IPS-15b (cell line): ENCODE data around the gene MT1H.

Experiments
- H3K27me3 ChIP-seq: one replicate; pipeline ENCODE4 v1.6.1; 2013; ENCODE audit warnings: low read length; ENCODE audit not compliant: control insufficient read depth, insufficient read depth
- H3K36me3 ChIP-seq: one replicate; pipeline ENCODE4 v1.6.1; 2013; ENCODE audit warnings: low read length; ENCODE audit not compliant: control insufficient read depth, insufficient read depth
- H3K4me1 ChIP-seq: one replicate; pipeline ENCODE4 v1.6.1; 2013; ENCODE audit warnings: mild to moderate bottlenecking, low read length; ENCODE audit not compliant: control insufficient read depth, insufficient read depth
- H3K4me3 ChIP-seq: one replicate; pipeline ENCODE4 v1.5.1; 2013; ENCODE audit warnings: low read depth, low read length
- H3K9ac ChIP-seq: one replicate; pipeline ENCODE4 v1.6.1; 2013; ENCODE audit warnings: low read depth, mild to moderate bottlenecking, low read length
- H3K9me3 ChIP-seq: one replicate; pipeline ENCODE4 v1.6.1; 2013; ENCODE audit warnings: mild to moderate bottlenecking, low read length; ENCODE audit not compliant: control insufficient read depth, insufficient read depth

MT1H gene

GRCh38 chr16:56639045-56639444 is 30.6 kb upstream of the MT1H start:
- Histone ChIP-seq H3K27me3 (peaks cover 100% of the 10 kb centered on the region), H3K9ac (no peak overlapping the region), H3K9me3 (no peaks in the 10 kb centered on the region), H3K36me3 (no peaks in the 10 kb centered on the region), H3K4me3 (peak overlapping the region; percentile 49), H3K4me1 (peaks cover 6% of the 10 kb centered on the region)

- Histone ChIP-seq H3K4me3 (no peak overlapping the region), H3K36me3 (no peaks in the 10 kb centered on the region), H3K27me3 (peaks cover 100% of the 10 kb centered on the region), H3K4me1 (peaks cover 6% of the 10 kb centered on the region), H3K9me3 (no peaks in the 10 kb centered on the region), H3K9ac (no peak overlapping the region)
Measured at GRCh38 chr16:56640076-56640475, 29.5 kb upstream of the MT1H start.

- H3K27me3 ChIP-seq, result peaks cover 100% of the 10 kb centered on the region
- no peak overlapping the region for H3K9ac ChIP-seq
- H3K36me3 ChIP-seq, result no peaks in the 10 kb centered on the region
- no peak overlapping the region for H3K4me3 ChIP-seq
- peaks cover 6% of the 10 kb centered on the region for H3K4me1 ChIP-seq
- no peaks in the 10 kb centered on the region for H3K9me3 ChIP-seq
Measured at GRCh38 chr16:56641166-56641565, 28.4 kb upstream of the MT1H start.

GRCh38 chr16:56643080-56643778 is 26.4 kb upstream of the MT1H start:
- Histone ChIP-seq H3K27me3 (peaks cover 100% of the 10 kb centered on the region), H3K4me3 (peak overlapping the region; percentile 54), H3K4me1 (peaks cover 6% of the 10 kb centered on the region), H3K9ac (peak overlapping the region; percentile 32), H3K9me3 (no peaks in the 10 kb centered on the region), H3K36me3 (no peaks in the 10 kb centered on the region)

- H3K4me3 ChIP-seq, result peak overlapping the region; percentile 54
- H3K4me1 ChIP-seq, result peaks cover 3% of the 10 kb centered on the region
- H3K9ac ChIP-seq, result no peak overlapping the region
- peaks cover 100% of the 10 kb centered on the region for H3K27me3 ChIP-seq
- no peaks in the 10 kb centered on the region for H3K36me3 ChIP-seq
- H3K9me3 ChIP-seq, result no peaks in the 10 kb centered on the region
Measured at GRCh38 chr16:56643833-56644232, 25.8 kb upstream of the MT1H start.

GRCh38 chr16:56645311-56645710 is 24.3 kb upstream of the MT1H start:
- Histone ChIP-seq H3K4me3 (no peak overlapping the region), H3K9me3 (no peaks in the 10 kb centered on the region), H3K36me3 (no peaks in the 10 kb centered on the region), H3K9ac (no peak overlapping the region), H3K27me3 (peaks cover 100% of the 10 kb centered on the region), H3K4me1 (peaks cover 3% of the 10 kb centered on the region)

- peaks cover 3% of the 10 kb centered on the region for H3K4me1 ChIP-seq
- H3K9ac ChIP-seq, result no peak overlapping the region
- H3K36me3 ChIP-seq, result no peaks in the 10 kb centered on the region
- H3K4me3 ChIP-seq, result no peak overlapping the region
- no peaks in the 10 kb centered on the region for H3K9me3 ChIP-seq
- H3K27me3 ChIP-seq, result peaks cover 99% of the 10 kb centered on the region
Measured at GRCh38 chr16:56645838-56646237, 23.8 kb upstream of the MT1H start.

- H3K4me3 ChIP-seq, result peak overlapping the region; percentile 22
- no peaks in the 10 kb centered on the region for H3K9me3 ChIP-seq
- H3K36me3 ChIP-seq, result no peaks in the 10 kb centered on the region
- H3K9ac ChIP-seq, result no peak overlapping the region
- peaks cover 3% of the 10 kb centered on the region for H3K4me1 ChIP-seq
- H3K27me3 ChIP-seq, result peaks cover 98% of the 10 kb centered on the region
Measured at GRCh38 chr16:56647641-56648431, 21.8 kb upstream of the MT1H start.

- H3K4me1 ChIP-seq, result no peaks in the 10 kb centered on the region
- no peak overlapping the region for H3K4me3 ChIP-seq
- no peaks in the 10 kb centered on the region for H3K36me3 ChIP-seq
- H3K9me3 ChIP-seq, result no peaks in the 10 kb centered on the region
- H3K9ac ChIP-seq, result no peak overlapping the region
- peaks cover 92% of the 10 kb centered on the region for H3K27me3 ChIP-seq
Measured at GRCh38 chr16:56649271-56649670, 20.3 kb upstream of the MT1H start.

- Histone ChIP-seq H3K36me3 (no peaks in the 10 kb centered on the region), H3K4me1 (no peaks in the 10 kb centered on the region), H3K27me3 (peaks cover 89% of the 10 kb centered on the region), H3K4me3 (no peak overlapping the region), H3K9ac (no peak overlapping the region), H3K9me3 (no peaks in the 10 kb centered on the region)
Measured at GRCh38 chr16:56649820-56650219, 19.8 kb upstream of the MT1H start.

GRCh38 chr16:56651586-56651985 is 18.0 kb upstream of the MT1H start, which contains the start of gene MT1B:
Gene MT1B, plus strand, starts transcription at chr16:56651886. Its CDS starts 68 bp downstream, at chr16:56651954.
- no peak within 1 kb of the TSS for H3K4me3 ChIP-seq
- H3K27me3 ChIP-seq, result peaks cover 89% of the 10 kb centered on the region
- H3K9ac ChIP-seq, result no peak within 1 kb of the TSS
- H3K4me1 ChIP-seq, result no peaks in the 10 kb centered on the region
- no peaks in the 10 kb centered on the region for H3K9me3 ChIP-seq
- H3K36me3 ChIP-seq, result no peaks in the 10 kb centered on the region

GRCh38 chr16:56652600-56652999 is 17.0 kb upstream of the MT1H start:
- no peaks in the 10 kb centered on the region for H3K9me3 ChIP-seq
- no peaks in the 10 kb centered on the region for H3K36me3 ChIP-seq
- no peak overlapping the region for H3K9ac ChIP-seq
- H3K4me3 ChIP-seq, result no peak overlapping the region
- H3K27me3 ChIP-seq, result peaks cover 84% of the 10 kb centered on the region
- no peaks in the 10 kb centered on the region for H3K4me1 ChIP-seq
